HG02885 (cell line): ENCODE measurements around the gene C10orf95.
A peak's percentile ranks its signal among the peaks of the same experiment; 100 is the strongest.
"Not testable (repeated sequence)": the region's sequence is repeated elsewhere in the genome, so short reads cannot be mapped to it uniquely, and the experiment has no call there.

Experiments
- ATAC-seq: cut with Tn5 transposase; IDR thresholded peaks from one replicate; pipeline ENCODE4 v1.9.1; 2021; ENCODE audit warnings: mild to moderate bottlenecking; ENCODE audit not compliant: unreplicated experiment, poor library complexity

C10orf95 gene

GRCh38 chr10:102467318-102467717, 16.0 kb upstream of the C10orf95 start:
- no peak for ATAC-seq

GRCh38 chr10:102465466-102465865, 14.1 kb upstream of the C10orf95 start:
- ATAC-seq, result no peak

GRCh38 chr10:102463983-102464382, 12.6 kb upstream of the C10orf95 start:
- no peak for ATAC-seq

GRCh38 chr10:102462512-102463054, 11.2 kb upstream of the C10orf95 start:
- no peak for ATAC-seq

- ATAC-seq, result peak; percentile 91
These were observed 10.1 kb upstream of the C10orf95 start for GRCh38 chr10:102461187-102462054.

GRCh38 chr10:102460836-102461186, 9.5 kb upstream of the C10orf95 start:
- peak; percentile 28 for ATAC-seq

- no peak for ATAC-seq
These were observed 7.3 kb upstream of the C10orf95 start for GRCh38 chr10:102458656-102459055.

- ATAC-seq, result no peak
These were observed 6.3 kb upstream of the C10orf95 start for GRCh38 chr10:102457591-102458150.

- no peak for ATAC-seq
These were observed 4.6 kb upstream of the C10orf95 start for GRCh38 chr10:102455893-102456471.

- ATAC-seq, result not testable (repeated sequence)
These were observed 3.5 kb upstream of the C10orf95 start for GRCh38 chr10:102454662-102455487.

GRCh38 chr10:102453502-102453901, 2.2 kb upstream of the C10orf95 start:
- no peak for ATAC-seq

GRCh38 chr10:102452672-102453340, 1.5 kb upstream of the C10orf95 start:
- no peak for ATAC-seq

GRCh38 chr10:102450374-102451104, 804 bp downstream of the C10orf95 start:
- ATAC-seq, result peak; percentile 79

GRCh38 chr10:102450124-102450373, 1.3 kb downstream of the C10orf95 start:
- peak; percentile 3 for ATAC-seq

- peak; percentile 56 for ATAC-seq
These were observed 1.8 kb downstream of the C10orf95 start for GRCh38 chr10:102449321-102450123.

GRCh38 chr10:102444851-102445250, 6.5 kb downstream of the C10orf95 start:
- ATAC-seq, result no peak

GRCh38 chr10:102438374-102438773, 13.0 kb downstream of the C10orf95 start:
- ATAC-seq, result no peak

GRCh38 chr10:102437515-102437914, 13.8 kb downstream of the C10orf95 start:
- ATAC-seq, result no peak

- ATAC-seq, result no peak
These were observed 15.0 kb downstream of the C10orf95 start for GRCh38 chr10:102436312-102436711.
